Myometrial cell (primary cell): ENCODE results near the gene ATG7. TPM values are rescaled to one million over a fixed set of nuclear protein-coding genes. Genes with fewer than 3 reads are reported as not detected.

Experiments
- total RNA-seq: library from RNA; depleted of rRNA; stranded (reverse); fragments of >200 nt; gene quantifications from 2 replicates; pipeline ENCODE4 v1.2.3, GENCODE V29; 2015

The ATG7 gene, protein sequence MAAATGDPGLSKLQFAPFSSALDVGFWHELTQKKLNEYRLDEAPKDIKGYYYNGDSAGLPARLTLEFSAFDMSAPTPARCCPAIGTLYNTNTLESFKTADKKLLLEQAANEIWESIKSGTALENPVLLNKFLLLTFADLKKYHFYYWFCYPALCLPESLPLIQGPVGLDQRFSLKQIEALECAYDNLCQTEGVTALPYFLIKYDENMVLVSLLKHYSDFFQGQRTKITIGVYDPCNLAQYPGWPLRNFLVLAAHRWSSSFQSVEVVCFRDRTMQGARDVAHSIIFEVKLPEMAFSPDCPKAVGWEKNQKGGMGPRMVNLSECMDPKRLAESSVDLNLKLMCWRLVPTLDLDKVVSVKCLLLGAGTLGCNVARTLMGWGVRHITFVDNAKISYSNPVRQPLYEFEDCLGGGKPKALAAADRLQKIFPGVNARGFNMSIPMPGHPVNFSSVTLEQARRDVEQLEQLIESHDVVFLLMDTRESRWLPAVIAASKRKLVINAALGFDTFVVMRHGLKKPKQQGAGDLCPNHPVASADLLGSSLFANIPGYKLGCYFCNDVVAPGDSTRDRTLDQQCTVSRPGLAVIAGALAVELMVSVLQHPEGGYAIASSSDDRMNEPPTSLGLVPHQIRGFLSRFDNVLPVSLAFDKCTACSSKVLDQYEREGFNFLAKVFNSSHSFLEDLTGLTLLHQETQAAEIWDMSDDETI
- 45.4 and 56.5 TPM in 2 replicates for total RNA-seq

DNA sequence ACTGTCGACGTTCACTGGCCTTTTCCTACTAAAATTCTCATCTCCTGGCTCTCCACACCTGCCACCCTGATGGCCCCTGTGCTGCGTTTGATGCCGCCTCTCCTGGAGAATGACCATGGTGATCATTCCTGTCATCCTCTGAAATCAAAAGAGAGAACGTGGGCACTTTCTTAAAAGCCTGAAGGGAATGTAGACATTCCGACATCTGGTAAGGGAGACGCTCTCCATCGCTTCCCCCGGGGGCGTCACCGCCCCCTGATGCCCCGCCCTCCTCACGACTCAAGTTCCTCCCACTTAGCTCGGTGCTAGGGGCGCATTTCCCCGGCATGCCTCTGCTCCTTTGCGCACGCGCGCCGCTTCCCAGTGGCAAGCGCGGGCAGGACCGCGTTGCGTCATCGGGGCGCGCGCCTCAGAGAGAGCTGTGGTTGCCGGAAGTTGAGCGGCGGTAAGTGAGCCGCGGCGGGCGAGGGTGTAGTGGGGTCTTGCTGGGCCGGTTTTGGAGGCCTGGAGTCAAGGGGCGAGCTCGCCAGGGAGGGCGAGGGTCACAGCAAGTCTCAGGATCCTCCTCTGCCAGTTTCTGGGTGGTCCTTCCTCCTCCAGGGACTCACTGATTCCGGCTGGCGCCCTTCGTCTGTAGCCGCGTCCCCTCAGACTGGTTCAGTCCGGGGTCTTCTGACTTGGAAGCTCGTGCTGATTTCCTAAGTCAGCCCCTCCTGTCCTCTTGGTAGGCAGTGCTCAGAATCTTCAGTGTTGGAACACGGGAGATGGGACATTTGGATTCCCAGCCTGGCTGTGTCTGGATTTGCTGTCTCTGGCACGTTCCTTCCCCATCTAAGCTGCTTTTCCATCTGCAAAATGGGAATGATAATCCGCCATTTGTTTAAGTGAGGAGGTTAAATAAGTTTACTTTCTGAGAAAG is at the start of gene ATG7:
Gene ATG7 (plus strand): TSS at position 412 of the 919 bp plus-strand sequence. CDS start 26,299 bp downstream, outside the sequence.

Other genes starting within 250 kb of the ATG7 start
- 10.3 and 11.2 TPM in 2 replicates for gene HRH1, start 117.9 kb upstream of the ATG7 start, total RNA-seq